Right lobe of liver (tissue), 6 donors: ENCODE data around the gene BACH2. TPM values are rescaled to one million over a fixed set of nuclear protein-coding genes. Genes with fewer than 3 reads are reported as not detected.

ENCODE experiments used
- ATAC-seq, 4 donors: fragments of 200-7000 bp; cut with Tn5 transposase; one replicate each; pipeline ENCODE4 v1.9.1; 2020; ENCODE audit warnings: mild to moderate bottlenecking in 4 of 4, moderate library complexity in 4 of 4
- DNase-seq, 3 donors: peaks; one replicate each; pipeline ENCODE4 v3.0.0-alpha.2; 2020
- H3K27ac ChIP-seq, 3 donors: fragments of 200-600 bp; one replicate each; pipeline ENCODE4 v1.8.0; 2022
- H3K27me3 ChIP-seq, 2 donors: fragments of 200-600 bp; one replicate each; pipeline ENCODE4 v1.8.0; 2022
- H3K36me3 ChIP-seq, 4 donors: fragments of 200-600 bp; sonication (generic) in 1 of 4; one replicate each; pipeline versions ENCODE4 v1.5.1 to v1.8.0; 2017 to 2022; ENCODE audit warnings: control low read depth in 1 of 4
- H3K4me1 ChIP-seq, 4 donors: fragments of 200-600 bp; sonication (generic) in 1 of 4; one replicate each; pipeline versions ENCODE4 v1.5.1 to v1.8.0; 2017 to 2022; ENCODE audit warnings: control low read depth in 1 of 4
- H3K4me3 ChIP-seq, 3 donors: fragments of 200-600 bp; one replicate each; pipeline ENCODE4 v1.8.0; 2022
- H3K9me3 ChIP-seq, 4 donors: fragments of 200-600 bp; sonication (generic) in 1 of 4; one replicate each; pipeline versions ENCODE4 v1.5.1 to v1.8.0; 2017 to 2022; ENCODE audit warnings: control low read depth in 1 of 4
- POLR2A ChIP-seq: fragments of 450-650 bp; IDR thresholded peaks from one replicate; pipeline ENCODE4 v1.6.1; 2017; ENCODE audit warnings: antibody characterized with exemption, mild to moderate bottlenecking
- WGBS: methylation state at CpG from one replicate; pipeline ENCODE4 v1.1.6; 2018; ENCODE audit warnings: low coverage, low lambda C conversion rate; ENCODE audit not compliant: insufficient coverage; ENCODE audit errors: missing lambda C conversion rate; 5-methylcytosine and 5-hydroxymethylcytosine counted together
- intact Hi-C, 2 donors: fragments of 100-400 bp; cut with DNase I; formaldehyde crosslinking; loops; one replicate each; pipeline versions ENCODE4 v1.11.2 to v1.14.1; 2022
- total RNA-seq, 6 experiments: library from RNA; depleted of rRNA in 2 of 6; stranded (reverse); fragments of >200 nt in 2 of 6; fragmentation: NEBNext Ultra II Directional in 3 of 6; extraction: Animal tissue kit (Norgen Biotek cat#: 25700) in 3 of 6; gene quantifications; one replicate each; pipeline versions ENCODE4 v1.1.0 to v1.2.4, GENCODE V29; 2016 to 2023
- TF ChIP-seq, protein P1 (sequence below), 4 donors: fragments of 200-600 bp in 3 of 4; fragments of 450-650 bp in 1 of 4; IDR thresholded peaks; one replicate each; pipeline versions ENCODE4 v1.5.1 to v1.8.0; 2016 to 2022; ENCODE audit warnings: antibody characterized with exemption in 4 of 4, mild to moderate bottlenecking in 2 of 4
- donor health status: DM: no; HTN: yes; CAD: no.
- donor health status: DM: no; HTN: no; CAD: no.
- donor health status: DM: no; HTN: no; CAD: no.
- donor health status: DM: no; HTN: yes; CAD: no.
- donor health status: DM: no; HTN: yes; CAD: no.

Gene BACH2
- total RNA-seq, 6 experiments from 2014 or later, result 2.6 to 12.6 (median 3.1) TPM

DNA sequence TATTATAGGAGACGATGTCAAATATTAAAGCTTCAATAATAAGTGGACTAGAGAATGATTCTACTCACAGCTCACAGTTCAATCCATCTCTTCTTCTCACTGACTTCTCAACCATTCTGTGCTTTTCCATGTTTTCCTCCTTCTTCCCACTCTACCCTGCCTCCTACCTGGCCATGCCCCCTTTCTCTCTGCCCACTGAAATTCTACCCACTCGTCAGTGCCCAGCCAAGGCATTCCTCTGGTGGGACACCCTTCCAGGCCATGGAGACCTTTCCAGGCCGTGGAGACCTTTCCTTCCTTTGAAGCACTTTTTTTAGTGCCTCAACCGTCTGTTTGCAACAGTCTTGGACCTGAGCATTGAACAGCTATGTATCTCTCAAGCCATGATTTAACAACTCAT, 18.5 kb downstream of the BACH2 start:
- DNase-seq, result no peak
- no peaks in the 10 kb centered on the region for H3K4me1 ChIP-seq
- no peak for ATAC-seq
- H3K27ac ChIP-seq, result no peak overlapping the region
- no peaks in the 10 kb centered on the region for H3K36me3 ChIP-seq
- no peaks in the 10 kb centered on the region for H3K27me3 ChIP-seq
- WGBS, result 77% methylated on average over 3 of the region's 4 CpGs
- no peak overlapping the region for H3K4me3 ChIP-seq
- H3K9me3 ChIP-seq, result no peaks in the 10 kb centered on the region
- TF ChIP-seq, protein P1, sequence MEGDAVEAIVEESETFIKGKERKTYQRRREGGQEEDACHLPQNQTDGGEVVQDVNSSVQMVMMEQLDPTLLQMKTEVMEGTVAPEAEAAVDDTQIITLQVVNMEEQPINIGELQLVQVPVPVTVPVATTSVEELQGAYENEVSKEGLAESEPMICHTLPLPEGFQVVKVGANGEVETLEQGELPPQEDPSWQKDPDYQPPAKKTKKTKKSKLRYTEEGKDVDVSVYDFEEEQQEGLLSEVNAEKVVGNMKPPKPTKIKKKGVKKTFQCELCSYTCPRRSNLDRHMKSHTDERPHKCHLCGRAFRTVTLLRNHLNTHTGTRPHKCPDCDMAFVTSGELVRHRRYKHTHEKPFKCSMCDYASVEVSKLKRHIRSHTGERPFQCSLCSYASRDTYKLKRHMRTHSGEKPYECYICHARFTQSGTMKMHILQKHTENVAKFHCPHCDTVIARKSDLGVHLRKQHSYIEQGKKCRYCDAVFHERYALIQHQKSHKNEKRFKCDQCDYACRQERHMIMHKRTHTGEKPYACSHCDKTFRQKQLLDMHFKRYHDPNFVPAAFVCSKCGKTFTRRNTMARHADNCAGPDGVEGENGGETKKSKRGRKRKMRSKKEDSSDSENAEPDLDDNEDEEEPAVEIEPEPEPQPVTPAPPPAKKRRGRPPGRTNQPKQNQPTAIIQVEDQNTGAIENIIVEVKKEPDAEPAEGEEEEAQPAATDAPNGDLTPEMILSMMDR (IDR thresholded peaks at IDR 0.05), result no peak
- intact Hi-C loops, result no loop called here

- DNase-seq (no peak), ATAC-seq (no peak)
- H3K27me3 ChIP-seq, result no peaks in the 10 kb centered on the region
- intact Hi-C loops, result no loop called here
- no peaks in the 10 kb centered on the region for H3K36me3 ChIP-seq
- no peaks in the 10 kb centered on the region for H3K4me1 ChIP-seq
- TF ChIP-seq POLR2A, result no peak
- TF ChIP-seq, protein P1 (IDR thresholded peaks at IDR 0.05), result no peak
- H3K27ac ChIP-seq, result no peak overlapping the region
- WGBS, result 73% methylated on average over 6 of the region's 6 CpGs
- H3K4me3 ChIP-seq, result no peak overlapping the region
- H3K9me3 ChIP-seq, result no peaks in the 10 kb centered on the region
Observed at GRCh38 chr6:90277302-90278011, 19.2 kb downstream of the BACH2 start.

DNA sequence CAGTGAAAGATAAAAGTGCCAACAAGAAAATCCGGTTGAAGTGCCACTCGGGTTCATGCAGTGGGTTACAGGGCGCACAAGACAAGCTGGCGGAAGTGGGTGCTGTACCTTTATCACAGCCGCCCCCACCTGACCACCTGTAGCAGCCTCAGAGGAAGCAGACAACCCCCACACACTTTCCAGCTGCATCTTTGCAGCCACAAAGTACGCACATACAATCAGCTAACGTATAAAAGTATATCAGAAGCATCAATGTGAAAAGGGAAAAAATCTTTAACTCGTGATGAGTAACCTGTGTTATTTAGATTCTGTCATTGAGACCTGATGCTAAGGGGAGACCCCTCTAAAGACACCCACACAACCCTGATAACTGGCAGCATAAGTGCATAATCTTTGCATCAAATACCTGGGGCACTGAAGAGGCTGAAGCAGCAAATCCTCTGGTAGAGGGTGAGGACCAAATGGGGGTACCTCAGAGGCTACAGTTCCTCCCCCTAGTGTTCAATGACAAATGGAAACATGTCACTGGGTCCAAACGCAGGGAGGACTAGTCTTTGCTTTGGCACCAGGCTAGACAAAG, 22.1 kb downstream of the BACH2 start:
- Histone ChIP-seq H3K4me1 (no peaks in the 10 kb centered on the region), H3K27me3 (no peaks in the 10 kb centered on the region), H3K27ac (no peak overlapping the region), H3K9me3 (no peaks in the 10 kb centered on the region), H3K4me3 (no peak overlapping the region), H3K36me3 (no peaks in the 10 kb centered on the region)
- intact Hi-C loops, result no loop called here
- DNase-seq, result no peak
- WGBS, result 62% methylated on average over 7 of the region's 9 CpGs
- no peak for TF ChIP-seq POLR2A
- TF ChIP-seq, protein P1 (IDR thresholded peaks at IDR 0.05), result no peak
- peak; percentile 17 to 50 (median 42) for ATAC-seq

DNA sequence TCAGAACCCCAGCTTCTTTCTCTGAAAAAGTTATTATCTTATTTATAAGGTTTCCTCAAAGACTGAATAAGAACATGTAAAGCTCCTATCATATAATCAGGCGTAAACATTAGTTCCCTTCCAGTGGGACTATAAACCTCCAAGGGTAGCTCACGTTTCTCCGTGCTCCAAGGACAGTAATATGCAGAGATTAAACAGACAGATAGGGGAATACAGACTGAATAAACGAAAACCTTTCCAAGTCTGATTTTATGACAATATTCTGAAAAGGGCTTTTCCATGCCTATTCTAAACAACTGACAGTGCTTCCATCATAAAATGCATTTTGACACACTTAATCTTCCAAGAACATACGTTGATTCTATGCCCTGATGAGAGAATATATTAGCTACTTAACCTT, 22.8 kb downstream of the BACH2 start:
- no peaks in the 10 kb centered on the region for H3K9me3 ChIP-seq
- no peaks in the 10 kb centered on the region for H3K36me3 ChIP-seq
- H3K4me3 ChIP-seq, result no peak overlapping the region
- TF ChIP-seq, protein P1 (IDR thresholded peaks at IDR 0.05), result no peak
- TF ChIP-seq POLR2A, result no peak
- intact Hi-C loops, result no loop called here
- DNase-seq (no peak), ATAC-seq (no peak)
- H3K27me3 ChIP-seq, result no peaks in the 10 kb centered on the region
- H3K4me1 ChIP-seq, result no peaks in the 10 kb centered on the region
- H3K27ac ChIP-seq, result no peak overlapping the region
- 82% methylated on average over 5 of the region's 5 CpGs for WGBS
